C4-2B (cell line): ENCODE measurements around the gene SFMBT1.

Experiments used
- H3K27ac ChIP-seq: fragments of 450-650 bp; 2 replicates; pipeline ENCODE4 v1.5.1; 2017
- CTCF ChIP-seq: fragments of 450-650 bp; conservative IDR thresholded peaks from 2 replicates; pipeline ENCODE4 v1.5.1; 2017; ENCODE audit warnings: mild to moderate bottlenecking
- ZFX ChIP-seq: fragments of 450-650 bp; IDR thresholded peaks from 2 replicates; pipeline ENCODE4 v1.6.1; 2017

Gene SFMBT1

GRCh38 chr3:52926554-52926953, 119.3 kb downstream of the SFMBT1 start:
- no peak overlapping the region for H3K27ac ChIP-seq
- TF ChIP-seq CTCF (no peak), ZFX (no peak)

- H3K27ac ChIP-seq = no peak overlapping the region
- no peak for TF ChIP-seq ZFX
- TF ChIP-seq CTCF = no peak
These were observed 120.2 kb downstream of the SFMBT1 start for GRCh38 chr3:52925405-52926313.

GRCh38 chr3:52923963-52924362, 121.9 kb downstream of the SFMBT1 start:
- TF ChIP-seq CTCF (no peak), ZFX (no peak)
- no peak overlapping the region for H3K27ac ChIP-seq

- TF ChIP-seq ZFX = no peak
- no peak for TF ChIP-seq CTCF
- no peak overlapping the region for H3K27ac ChIP-seq
These were observed 125.0 kb downstream of the SFMBT1 start for GRCh38 chr3:52920841-52921240.

- no peak overlapping the region for H3K27ac ChIP-seq
- TF ChIP-seq ZFX = no peak
- TF ChIP-seq CTCF = no peak
These were observed 128.8 kb downstream of the SFMBT1 start for GRCh38 chr3:52917044-52917443.

- no peak for TF ChIP-seq CTCF
- TF ChIP-seq ZFX = no peak
These were observed 130.6 kb downstream of the SFMBT1 start for GRCh38 chr3:52915294-52915693.

GRCh38 chr3:52912885-52913731, 132.8 kb downstream of the SFMBT1 start:
- TF ChIP-seq ZFX (no peak), CTCF (no peak)
- H3K27ac ChIP-seq = no peak overlapping the region

More at GRCh38 chr3:52915294-52915693, 130.6 kb downstream of the SFMBT1 start:
- H3K27ac ChIP-seq = no peak overlapping the region
